Measurements from ENCODE around the gene MBP.

The MBP gene

DNA sequence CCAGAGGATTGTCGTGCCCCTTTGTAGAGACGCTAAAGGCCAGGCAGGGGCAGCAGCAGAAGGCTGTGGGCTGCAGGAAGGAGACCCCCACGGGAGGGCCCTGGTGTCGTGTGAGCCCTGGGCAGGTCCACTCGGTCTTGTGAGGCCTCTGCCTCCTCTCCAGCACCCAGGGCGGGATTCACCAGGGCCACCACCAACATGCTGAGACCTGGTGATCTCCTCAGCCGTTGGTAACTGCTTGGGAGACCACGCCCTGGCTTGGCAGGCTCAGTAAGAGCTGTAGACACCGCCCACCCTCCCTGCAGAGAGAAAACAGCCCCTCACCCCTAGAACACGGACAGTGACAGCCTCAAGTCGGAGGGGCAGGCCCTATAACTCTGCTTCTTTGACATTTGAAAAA, 21.1 kb downstream of the MBP start:
- no peak overlapping the region for H3K4me3 ChIP-seq (ENCODE audit: low read depth in 1 of 2, low read length in 2 of 2)
- peak overlapping the region; percentile 21 for H3K27ac ChIP-seq (ENCODE audit: low read length)
- no peaks in the 10 kb centered on the region for H3K27me3 ChIP-seq (ENCODE audit: low read depth, low read length)
- no peaks in the 10 kb centered on the region for H3K9me3 ChIP-seq (ENCODE audit: control insufficient read depth in 1 of 2, low read length in 2 of 2)
- no peaks in the 10 kb centered on the region for H3K36me3 ChIP-seq (ENCODE audit: control insufficient read depth in 1 of 2, insufficient read depth in 2 of 2, low read length in 2 of 2)
- peaks cover 25 to 32% of the 10 kb centered on the region in 2 donors for H3K4me1 ChIP-seq (ENCODE audit: control insufficient read depth in 1 of 2, insufficient read depth in 2 of 2, low read length in 2 of 2)

DNA sequence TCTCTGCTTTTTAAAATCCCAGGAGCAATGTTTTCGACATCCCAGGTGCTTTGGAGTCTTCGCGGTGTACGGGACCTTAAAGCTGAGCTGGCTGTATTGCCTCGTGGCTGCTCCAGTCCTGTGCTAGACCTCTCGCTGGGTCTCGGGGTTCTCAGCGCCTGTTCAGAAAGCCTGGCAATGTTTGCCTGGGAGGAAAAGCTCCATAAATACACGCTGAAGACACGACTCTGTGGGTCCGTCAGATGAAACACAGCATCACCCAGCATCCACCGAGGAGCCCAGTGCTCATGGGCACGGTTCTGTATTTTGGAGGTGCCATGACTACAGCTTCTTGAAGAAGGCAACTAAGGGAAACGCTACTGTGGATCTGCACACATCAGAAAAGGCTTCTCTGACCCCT, 21.6 kb downstream of the MBP start:
- Histone ChIP-seq H3K36me3 (ENCODE audit: control insufficient read depth in 1 of 2, insufficient read depth in 2 of 2, low read length in 2 of 2) (no peaks in the 10 kb centered on the region), H3K9me3 (ENCODE audit: control insufficient read depth in 1 of 2, low read length in 2 of 2) (no peaks in the 10 kb centered on the region), H3K4me3 (ENCODE audit: low read depth in 1 of 2, low read length in 2 of 2) (no peak overlapping the region), H3K27me3 (ENCODE audit: low read depth, low read length) (no peaks in the 10 kb centered on the region), H3K4me1 (ENCODE audit: control insufficient read depth in 1 of 2, insufficient read depth in 2 of 2, low read length in 2 of 2) (peaks cover 25 to 34% of the 10 kb centered on the region in 2 donors), H3K27ac (ENCODE audit: low read length) (no peak overlapping the region)

DNA sequence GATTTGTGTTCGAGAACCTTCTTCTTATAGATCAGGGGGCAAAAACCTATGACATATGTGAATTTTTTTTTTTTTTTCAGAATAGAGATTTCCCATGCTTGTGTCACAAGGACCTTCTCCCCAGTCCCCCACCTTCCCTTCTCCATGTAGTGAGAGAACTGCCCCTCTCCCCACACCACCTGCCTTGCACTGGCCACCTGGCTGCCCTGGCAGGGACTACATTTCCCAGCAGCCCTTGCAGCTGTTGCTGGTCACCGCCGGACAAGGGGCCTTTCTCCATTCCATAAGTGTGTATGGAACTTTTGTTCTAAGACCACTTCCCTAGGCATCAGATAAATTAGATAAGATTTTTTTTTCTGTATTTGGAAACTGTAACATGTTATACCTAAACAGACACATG, 22.2 kb downstream of the MBP start:
- Histone ChIP-seq H3K27me3 (ENCODE audit: low read depth, low read length) (no peaks in the 10 kb centered on the region), H3K27ac (ENCODE audit: low read length) (no peak overlapping the region), H3K4me3 (ENCODE audit: low read depth in 1 of 2, low read length in 2 of 2) (no peak overlapping the region), H3K4me1 (ENCODE audit: control insufficient read depth in 1 of 2, insufficient read depth in 2 of 2, low read length in 2 of 2) (peaks cover 25 to 30% of the 10 kb centered on the region in 2 donors), H3K9me3 (ENCODE audit: control insufficient read depth in 1 of 2, low read length in 2 of 2) (no peaks in the 10 kb centered on the region), H3K36me3 (ENCODE audit: control insufficient read depth in 1 of 2, insufficient read depth in 2 of 2, low read length in 2 of 2) (no peaks in the 10 kb centered on the region)

DNA sequence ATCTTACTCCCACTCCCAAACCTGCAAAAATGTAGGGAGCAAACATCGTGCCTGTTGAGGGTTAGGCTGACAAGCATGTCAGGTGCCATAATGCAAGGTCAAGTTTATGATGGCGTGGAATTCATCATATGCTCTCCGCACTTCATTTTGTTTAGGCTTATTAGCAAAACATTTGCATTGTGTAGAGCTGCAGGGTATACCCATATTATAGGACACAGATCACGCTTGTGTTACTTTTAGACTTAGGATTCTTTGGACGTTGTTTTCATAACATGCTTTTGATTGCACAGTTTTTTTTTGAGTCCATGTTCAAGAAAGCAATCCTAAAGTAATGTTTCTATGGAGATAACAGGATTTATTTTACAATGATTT, 22.9 kb downstream of the MBP start:
- H3K4me1 ChIP-seq (ENCODE audit: control insufficient read depth in 1 of 2, insufficient read depth in 2 of 2, low read length in 2 of 2) = peaks cover 26 to 29% of the 10 kb centered on the region in 2 donors
- H3K9me3 ChIP-seq (ENCODE audit: control insufficient read depth in 1 of 2, low read length in 2 of 2) = no peaks in the 10 kb centered on the region

DNA sequence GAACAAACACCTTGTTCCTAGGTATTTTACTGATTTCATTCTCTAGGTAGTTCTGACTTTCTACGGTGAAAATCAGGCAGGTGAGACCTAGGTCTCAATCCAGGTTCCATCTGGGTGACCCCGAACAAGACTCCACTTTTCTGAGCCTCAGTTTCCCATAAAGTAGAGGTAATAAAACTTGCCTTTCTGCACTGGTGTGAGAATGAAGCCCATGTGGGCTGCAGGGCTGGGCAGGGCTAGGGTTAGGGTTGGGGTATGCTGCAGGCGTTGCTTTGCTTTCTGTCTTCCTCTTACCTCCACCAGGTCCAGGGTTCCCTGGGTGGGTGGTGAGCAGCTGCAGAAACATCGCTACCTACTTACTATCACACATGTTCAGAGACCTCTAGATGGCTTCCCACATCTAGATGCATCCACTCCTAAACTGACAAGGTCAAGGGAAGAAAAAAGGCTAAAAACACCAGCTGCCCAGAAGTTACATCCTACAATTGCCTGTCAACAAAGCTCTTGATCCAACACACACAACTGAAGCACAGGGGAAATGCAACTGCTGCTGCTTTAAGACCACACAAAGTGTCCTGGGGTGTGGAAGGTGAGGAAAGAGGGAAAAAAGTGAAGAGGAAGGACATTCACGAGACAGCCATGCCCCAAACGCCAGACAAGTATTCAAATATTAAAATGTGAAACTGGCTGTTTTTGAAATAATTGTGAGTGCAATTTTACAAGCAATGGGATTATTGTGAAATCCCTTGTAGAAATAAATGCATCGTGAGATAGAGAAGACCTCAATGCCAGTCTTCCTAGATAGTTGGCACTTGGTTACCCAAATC, 23.5 kb downstream of the MBP start:
- no peaks in the 10 kb centered on the region for H3K27me3 ChIP-seq (ENCODE audit: low read depth, low read length)
- H3K4me1 ChIP-seq (ENCODE audit: control insufficient read depth in 1 of 2, insufficient read depth in 2 of 2, low read length in 2 of 2) = peaks cover 25 to 29% of the 10 kb centered on the region in 2 donors
- peak overlapping the region; percentile 54 for H3K27ac ChIP-seq (ENCODE audit: low read length)
- no peaks in the 10 kb centered on the region for H3K36me3 ChIP-seq (ENCODE audit: control insufficient read depth in 1 of 2, insufficient read depth in 2 of 2, low read length in 2 of 2)
- H3K9me3 ChIP-seq (ENCODE audit: control insufficient read depth in 1 of 2, low read length in 2 of 2) = no peaks in the 10 kb centered on the region
- peak overlapping the region; percentile 26 to 43 for H3K4me3 ChIP-seq (ENCODE audit: low read depth in 1 of 2, low read length in 2 of 2)

More for the DNA sequence above, 22.9 kb downstream of the MBP start:
- H3K27me3 ChIP-seq (ENCODE audit: low read depth, low read length) = no peaks in the 10 kb centered on the region
- no peak overlapping the region for H3K27ac ChIP-seq (ENCODE audit: low read length)
- H3K4me3 ChIP-seq (ENCODE audit: low read depth in 1 of 2, low read length in 2 of 2) = no peak overlapping the region
- no peaks in the 10 kb centered on the region for H3K36me3 ChIP-seq (ENCODE audit: control insufficient read depth in 1 of 2, insufficient read depth in 2 of 2, low read length in 2 of 2)

DNA sequence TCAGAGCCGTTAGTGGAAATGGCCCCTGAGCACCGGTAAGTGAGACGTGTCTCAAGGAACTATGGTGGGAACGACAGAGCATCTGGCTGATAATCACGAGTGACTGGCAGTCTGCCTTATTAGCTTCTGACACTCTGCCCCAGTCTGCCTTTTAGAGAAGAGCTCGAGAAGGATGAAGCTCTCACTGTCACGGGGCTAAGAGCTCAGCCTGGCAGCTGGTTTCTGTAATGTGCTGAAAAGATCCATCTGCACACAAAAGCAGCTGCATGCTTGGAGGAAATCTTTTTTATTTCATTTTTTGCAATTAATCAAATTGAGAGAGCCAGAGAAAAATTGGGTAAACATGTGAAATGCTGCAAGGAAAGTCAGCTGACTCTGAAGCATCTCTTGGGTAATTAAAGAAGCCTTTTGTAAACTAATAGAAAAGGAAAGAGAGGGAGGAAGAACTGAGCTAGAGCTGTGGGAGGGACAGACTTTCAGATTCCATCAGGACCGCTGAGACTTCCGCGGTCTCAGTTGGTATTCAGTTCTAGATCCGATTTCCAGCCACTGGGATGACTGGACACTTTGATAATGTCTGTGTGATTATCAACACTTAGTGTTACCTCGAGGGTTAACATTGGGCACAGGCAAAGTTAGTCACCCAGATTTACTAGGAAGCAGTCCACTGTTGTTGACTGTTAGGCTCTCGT, 24.4 kb downstream of the MBP start:
- Histone ChIP-seq H3K4me3 (ENCODE audit: low read depth in 1 of 2, low read length in 2 of 2) (peak overlapping the region; percentile 26 to 43), H3K27ac (ENCODE audit: low read length) (peak overlapping the region; percentile 54), H3K27me3 (ENCODE audit: low read depth, low read length) (no peaks in the 10 kb centered on the region), H3K4me1 (ENCODE audit: control insufficient read depth in 1 of 2, insufficient read depth in 2 of 2, low read length in 2 of 2) (peaks cover 29% of the 10 kb centered on the region in 2 donors), H3K9me3 (ENCODE audit: control insufficient read depth in 1 of 2, low read length in 2 of 2) (no peaks in the 10 kb centered on the region), H3K36me3 (ENCODE audit: control insufficient read depth in 1 of 2, insufficient read depth in 2 of 2, low read length in 2 of 2) (no peaks in the 10 kb centered on the region)

DNA sequence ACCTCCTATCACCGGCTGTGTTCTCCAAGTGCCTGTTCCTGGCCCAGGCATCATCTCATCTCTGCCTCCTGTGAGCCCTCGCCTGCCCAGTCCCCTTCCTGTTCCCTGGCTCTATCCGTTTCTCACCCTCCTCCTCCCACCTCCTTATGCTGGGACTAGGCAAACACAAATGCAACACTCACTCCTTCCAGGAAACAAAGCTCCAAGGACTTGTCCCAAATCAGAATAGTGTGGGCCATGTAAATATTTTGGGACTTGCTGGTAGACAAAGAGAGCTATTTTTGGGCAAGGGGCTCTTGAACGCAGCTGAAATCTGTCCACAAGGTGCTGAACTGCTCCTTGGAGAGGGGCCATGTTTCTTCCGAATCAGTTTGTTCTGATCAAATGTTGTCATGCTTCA, 25.3 kb downstream of the MBP start:
- no peaks in the 10 kb centered on the region for H3K27me3 ChIP-seq (ENCODE audit: low read depth, low read length)
- no peaks in the 10 kb centered on the region for H3K36me3 ChIP-seq (ENCODE audit: control insufficient read depth in 1 of 2, insufficient read depth in 2 of 2, low read length in 2 of 2)
- no peak overlapping the region for H3K27ac ChIP-seq (ENCODE audit: low read length)
- peak overlapping the region in 1 of 2 donors; percentile 43 for H3K4me3 ChIP-seq (ENCODE audit: low read depth in 1 of 2, low read length in 2 of 2)
- no peaks in the 10 kb centered on the region for H3K9me3 ChIP-seq (ENCODE audit: control insufficient read depth in 1 of 2, low read length in 2 of 2)
- H3K4me1 ChIP-seq (ENCODE audit: control insufficient read depth in 1 of 2, insufficient read depth in 2 of 2, low read length in 2 of 2) = peaks cover 32 to 36% of the 10 kb centered on the region in 2 donors

DNA sequence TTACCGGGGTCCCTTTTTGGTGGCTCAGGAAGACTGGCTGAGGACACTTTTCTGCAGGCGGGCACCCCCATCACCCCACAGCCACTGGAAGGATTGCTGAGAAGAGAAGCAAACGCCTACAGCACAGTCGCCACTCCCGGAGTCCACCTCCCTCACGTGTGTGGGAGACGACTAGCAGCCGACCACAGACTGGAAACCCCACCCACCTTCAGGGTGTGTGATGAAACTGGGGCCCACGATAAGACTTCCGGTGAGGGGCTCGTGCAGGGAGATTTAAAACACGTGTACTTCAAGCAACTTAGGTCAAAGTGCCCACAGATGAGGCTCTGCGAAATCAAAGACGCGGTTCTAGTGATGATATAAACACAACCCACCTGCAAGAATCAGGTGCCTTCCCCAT, 26.3 kb downstream of the MBP start:
- no peaks in the 10 kb centered on the region for H3K27me3 ChIP-seq (ENCODE audit: low read depth, low read length)
- H3K9me3 ChIP-seq (ENCODE audit: control insufficient read depth in 1 of 2, low read length in 2 of 2) = no peaks in the 10 kb centered on the region
- no peak overlapping the region for H3K4me3 ChIP-seq (ENCODE audit: low read depth in 1 of 2, low read length in 2 of 2)
- H3K4me1 ChIP-seq (ENCODE audit: control insufficient read depth in 1 of 2, insufficient read depth in 2 of 2, low read length in 2 of 2) = peaks cover 42 to 44% of the 10 kb centered on the region in 2 donors
- H3K36me3 ChIP-seq (ENCODE audit: control insufficient read depth in 1 of 2, insufficient read depth in 2 of 2, low read length in 2 of 2) = no peaks in the 10 kb centered on the region
- H3K27ac ChIP-seq (ENCODE audit: low read length) = no peak overlapping the region

DNA sequence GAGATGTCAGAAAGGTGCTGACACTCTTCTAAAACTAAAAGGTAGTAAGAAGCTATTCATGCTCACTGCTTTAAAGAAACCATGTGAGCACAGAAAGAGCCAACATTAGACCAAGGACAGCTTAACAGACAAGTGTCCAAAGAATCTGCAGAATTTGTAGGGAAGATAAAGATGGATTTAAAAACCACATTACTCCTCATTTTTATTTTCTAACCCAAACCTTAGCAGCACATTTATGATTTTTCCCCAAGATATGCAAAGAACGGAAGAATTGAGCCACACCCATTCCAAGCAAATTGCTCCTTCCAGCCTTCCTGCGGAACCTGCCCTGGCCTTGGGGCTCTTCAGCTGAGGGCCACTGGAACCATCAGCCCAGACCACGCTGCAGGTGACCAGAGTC, 26.9 kb downstream of the MBP start:
- Histone ChIP-seq H3K27ac (ENCODE audit: low read length) (no peak overlapping the region), H3K36me3 (ENCODE audit: control insufficient read depth in 1 of 2, insufficient read depth in 2 of 2, low read length in 2 of 2) (no peaks in the 10 kb centered on the region), H3K27me3 (ENCODE audit: low read depth, low read length) (no peaks in the 10 kb centered on the region), H3K4me3 (ENCODE audit: low read depth in 1 of 2, low read length in 2 of 2) (no peak overlapping the region), H3K4me1 (ENCODE audit: control insufficient read depth in 1 of 2, insufficient read depth in 2 of 2, low read length in 2 of 2) (peaks cover 42 to 49% of the 10 kb centered on the region in 2 donors), H3K9me3 (ENCODE audit: control insufficient read depth in 1 of 2, low read length in 2 of 2) (no peaks in the 10 kb centered on the region)

DNA sequence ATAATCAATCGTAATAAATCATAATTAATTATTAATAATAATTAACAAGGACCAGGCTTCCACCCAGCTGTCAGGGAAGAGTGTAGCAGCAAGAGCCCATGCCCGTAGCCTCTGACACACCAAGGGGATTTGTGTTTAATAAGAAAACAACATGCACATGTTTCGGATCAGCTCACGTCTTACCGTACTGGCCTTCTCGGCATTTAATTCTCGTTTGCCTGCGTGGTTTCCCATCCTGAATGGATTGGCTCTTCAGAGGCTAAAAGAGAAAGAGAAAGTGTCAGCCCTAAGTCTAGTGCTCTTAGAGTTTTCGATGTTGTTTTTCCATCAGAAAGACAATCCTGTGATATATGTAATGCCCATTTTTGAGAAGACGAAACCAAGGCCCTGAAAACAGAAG, 27.6 kb downstream of the MBP start:
- no peaks in the 10 kb centered on the region for H3K9me3 ChIP-seq (ENCODE audit: control insufficient read depth in 1 of 2, low read length in 2 of 2)
- H3K27me3 ChIP-seq (ENCODE audit: low read depth, low read length) = no peaks in the 10 kb centered on the region
- H3K36me3 ChIP-seq (ENCODE audit: control insufficient read depth in 1 of 2, insufficient read depth in 2 of 2, low read length in 2 of 2) = no peaks in the 10 kb centered on the region
- H3K4me3 ChIP-seq (ENCODE audit: low read depth in 1 of 2, low read length in 2 of 2) = no peak overlapping the region
- peaks cover 42 to 49% of the 10 kb centered on the region in 2 donors for H3K4me1 ChIP-seq (ENCODE audit: control insufficient read depth in 1 of 2, insufficient read depth in 2 of 2, low read length in 2 of 2)
- H3K27ac ChIP-seq (ENCODE audit: low read length) = no peak overlapping the region

DNA sequence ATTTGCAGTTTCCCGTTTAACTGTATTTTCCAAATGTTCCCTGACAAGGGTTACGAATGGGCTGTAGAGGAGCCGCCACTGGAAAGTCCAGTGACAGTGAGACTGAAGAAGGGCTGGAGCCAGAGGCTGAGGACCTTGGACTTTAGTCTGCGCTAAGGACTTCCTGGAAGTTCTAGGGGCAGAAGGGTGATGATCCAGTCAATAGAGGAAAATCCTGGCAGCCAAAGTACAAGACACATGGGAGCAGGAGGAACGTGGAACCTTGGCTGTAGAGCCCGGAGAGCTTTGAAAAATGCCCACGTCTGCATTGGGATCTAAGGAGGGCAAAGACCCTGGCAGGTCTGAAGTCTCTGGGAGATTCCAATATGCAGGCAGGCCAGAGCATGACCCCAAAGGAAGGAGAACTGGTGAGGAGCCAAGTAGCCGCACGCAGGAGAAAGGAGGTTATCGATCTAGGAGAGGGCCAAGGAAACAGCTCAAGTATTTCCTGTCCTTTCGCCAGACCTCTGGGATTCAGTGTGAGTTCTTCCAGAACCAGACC, 28.5 kb downstream of the MBP start:
- Histone ChIP-seq H3K27ac (ENCODE audit: low read length) (peak overlapping the region; percentile 25), H3K4me3 (ENCODE audit: low read depth in 1 of 2, low read length in 2 of 2) (no peak overlapping the region), H3K27me3 (ENCODE audit: low read depth, low read length) (no peaks in the 10 kb centered on the region), H3K36me3 (ENCODE audit: control insufficient read depth in 1 of 2, insufficient read depth in 2 of 2, low read length in 2 of 2) (no peaks in the 10 kb centered on the region), H3K4me1 (ENCODE audit: control insufficient read depth in 1 of 2, insufficient read depth in 2 of 2, low read length in 2 of 2) (peaks cover 40 to 43% of the 10 kb centered on the region in 2 donors), H3K9me3 (ENCODE audit: control insufficient read depth in 1 of 2, low read length in 2 of 2) (no peaks in the 10 kb centered on the region)
